Measurements from ENCODE around the gene YBX2.

The YBX2 gene

GRCh38 chr17:7292729-7293128 is 1.7 kb downstream of the YBX2 start:
- TF ChIP-seq CTCF (conservative IDR thresholded peaks at IDR 0.05) = no peak
- no peak for TF ChIP-seq ZFX (IDR thresholded peaks at IDR 0.05)

GRCh38 chr17:7292194-7292593 is 2.2 kb downstream of the YBX2 start:
- H3K27ac ChIP-seq = no peak overlapping the region
- TF ChIP-seq ZFX (IDR thresholded peaks at IDR 0.05) (no peak), CTCF (conservative IDR thresholded peaks at IDR 0.05) (no peak)

More at GRCh38 chr17:7292729-7293128, 1.7 kb downstream of the YBX2 start:
- H3K27ac ChIP-seq = peak overlapping the region; percentile 10; the same call in 1 of the 2 replicates

- no peak overlapping the region for H3K27ac ChIP-seq
- TF ChIP-seq ZFX (IDR thresholded peaks at IDR 0.05) = no peak
- TF ChIP-seq CTCF (conservative IDR thresholded peaks at IDR 0.05) = no peak
Measured at GRCh38 chr17:7290685-7291084, 3.8 kb downstream of the YBX2 start.

GRCh38 chr17:7290166-7290565 is 4.3 kb downstream of the YBX2 start:
- no peak overlapping the region for H3K27ac ChIP-seq
- TF ChIP-seq CTCF (conservative IDR thresholded peaks at IDR 0.05) (no peak), ZFX (IDR thresholded peaks at IDR 0.05) (no peak)

- no peak for TF ChIP-seq ZFX (IDR thresholded peaks at IDR 0.05)
- TF ChIP-seq CTCF (conservative IDR thresholded peaks at IDR 0.05) = no peak
- no peak overlapping the region for H3K27ac ChIP-seq
Measured at GRCh38 chr17:7289256-7290032, 5.0 kb downstream of the YBX2 start.

GRCh38 chr17:7285679-7286078 is 8.8 kb downstream of the YBX2 start:
- no peak overlapping the region for H3K27ac ChIP-seq
- no peak for TF ChIP-seq ZFX (IDR thresholded peaks at IDR 0.05)
- no peak for TF ChIP-seq CTCF (conservative IDR thresholded peaks at IDR 0.05)

GRCh38 chr17:7284911-7285310 is 9.5 kb downstream of the YBX2 start:
- no peak overlapping the region for H3K27ac ChIP-seq
- no peak for TF ChIP-seq CTCF (conservative IDR thresholded peaks at IDR 0.05)
- no peak for TF ChIP-seq ZFX (IDR thresholded peaks at IDR 0.05)
